Omental fat pad (tissue), 4 donors: Measurements from ENCODE around the gene FNDC1. TPM values are rescaled to one million over a fixed set of nuclear protein-coding genes. Genes with fewer than 3 reads are reported as not detected.

ENCODE experiments used
- ATAC-seq: fragments of 150-250 bp; one replicate; pipeline ENCODE4 v1.9.1; 2016; ENCODE audit warnings: mild to moderate bottlenecking, moderate library complexity; ENCODE audit not compliant: low FRiP score
- DNase-seq: peaks from one replicate; pipeline ENCODE4 v3.0.0-alpha.2; 2019; ENCODE audit warnings: low spot score
- CTCF ChIP-seq, 3 donors: fragments of 450-650 bp; IDR thresholded peaks; one replicate each; pipeline ENCODE4 v1.5.1; 2016 to 2017; ENCODE audit warnings: antibody characterized with exemption in 3 of 3, mild to moderate bottlenecking in 3 of 3, moderate library complexity in 2 of 3
- total RNA-seq, 4 donors: library from RNA; depleted of rRNA; stranded (reverse); fragments of >200 nt; gene quantifications; one replicate each; pipeline ENCODE4 v1.1.0, GENCODE V29; 2016

FNDC1 gene
- total RNA-seq, 4 donors from 2014 or later = 0.12 to 0.47 (median 0.28) TPM; not detected in 1

- TF ChIP-seq CTCF (IDR thresholded peaks at IDR 0.05) = no peak
- DNase-seq = no peak
- ATAC-seq = no peak
Measured at GRCh38 chr6:159313018-159313417, 143.8 kb downstream of the FNDC1 start.

GRCh38 chr6:159315562-159315961 lies 146.4 kb downstream of the FNDC1 start:
- TF ChIP-seq CTCF (IDR thresholded peaks at IDR 0.05) = no peak
- ATAC-seq = no peak
- DNase-seq = no peak

- TF ChIP-seq CTCF (IDR thresholded peaks at IDR 0.05) = no peak
- ATAC-seq = no peak
- no peak for DNase-seq
Measured at GRCh38 chr6:159317430-159317829, 148.2 kb downstream of the FNDC1 start.

DNA sequence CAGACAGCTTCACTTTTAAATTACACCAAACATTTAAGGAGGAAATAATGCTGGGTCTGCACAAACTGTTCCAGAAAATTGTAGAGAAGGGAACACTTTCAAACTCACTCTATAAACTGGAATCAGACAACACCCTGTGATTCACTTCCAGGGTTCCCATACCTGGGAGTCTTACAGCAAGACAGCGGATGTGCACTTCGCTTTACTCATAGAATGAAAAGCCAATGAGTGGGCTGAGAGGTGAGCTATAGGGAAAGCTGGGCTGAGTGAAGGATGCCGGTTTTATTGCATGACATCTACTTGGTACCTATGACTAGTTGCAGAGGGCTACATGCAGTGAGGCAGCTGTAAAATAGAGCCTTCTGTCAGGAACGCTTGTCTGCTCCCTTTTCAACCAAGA lies 152.1 kb downstream of the FNDC1 start:
- ATAC-seq (no peak), DNase-seq (no peak)
- no peak for TF ChIP-seq CTCF (IDR thresholded peaks at IDR 0.05)

Other genes with a start within 250 kb of the FNDC1 start
- gene RSPH3, start 169.2 kb upstream of the FNDC1 start, total RNA-seq = 10 to 100 TPM in 1 of 4 donors, 1 to 10 TPM in 3; 6.4 to 11.7 (median 7.5) TPM
- 1 to 10 TPM; 3.1 to 5.7 (median 4.8) TPM for gene TAGAP, start 124.4 kb upstream of the FNDC1 start, total RNA-seq